ENCODE data around the gene NMT1. TPM values are rescaled to one million over a fixed set of nuclear protein-coding genes. Genes with fewer than 3 reads are reported as not detected.

Gene NMT1
- total RNA-seq, 1 donor from 2014 or later, result 81.9 TPM

DNA sequence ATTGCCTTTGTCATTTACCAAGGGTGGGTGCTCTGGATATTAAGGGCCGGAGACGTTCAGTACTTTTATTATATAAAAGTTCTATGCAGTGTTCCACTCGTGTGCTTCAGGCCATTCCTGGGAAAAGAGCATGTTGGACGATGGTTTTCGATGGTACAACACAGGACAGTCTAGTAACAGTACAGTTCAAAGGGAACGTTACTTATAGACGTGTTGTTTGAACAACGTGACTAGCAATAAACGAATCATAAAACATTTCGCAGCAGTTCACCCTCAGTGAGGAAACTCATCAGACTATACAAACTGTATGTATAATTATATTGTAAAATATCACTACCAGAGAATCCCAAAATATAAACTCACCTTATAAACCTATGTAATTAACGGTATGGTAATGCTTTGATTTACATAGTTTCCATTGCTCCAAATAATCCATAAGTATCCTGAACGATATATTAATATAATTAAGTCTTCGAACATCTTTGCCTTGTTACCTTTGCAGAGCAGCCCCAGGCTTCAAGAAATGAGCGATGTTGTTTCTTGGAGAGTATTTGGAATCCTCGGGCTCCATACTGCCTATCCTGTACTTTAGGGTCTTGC is 589 bp downstream of the NMT1 start:
- H3K4me3 ChIP-seq (ENCODE audit: low read depth, low read length), result peak overlapping the region; percentile 89
- TF ChIP-seq, protein P1, sequence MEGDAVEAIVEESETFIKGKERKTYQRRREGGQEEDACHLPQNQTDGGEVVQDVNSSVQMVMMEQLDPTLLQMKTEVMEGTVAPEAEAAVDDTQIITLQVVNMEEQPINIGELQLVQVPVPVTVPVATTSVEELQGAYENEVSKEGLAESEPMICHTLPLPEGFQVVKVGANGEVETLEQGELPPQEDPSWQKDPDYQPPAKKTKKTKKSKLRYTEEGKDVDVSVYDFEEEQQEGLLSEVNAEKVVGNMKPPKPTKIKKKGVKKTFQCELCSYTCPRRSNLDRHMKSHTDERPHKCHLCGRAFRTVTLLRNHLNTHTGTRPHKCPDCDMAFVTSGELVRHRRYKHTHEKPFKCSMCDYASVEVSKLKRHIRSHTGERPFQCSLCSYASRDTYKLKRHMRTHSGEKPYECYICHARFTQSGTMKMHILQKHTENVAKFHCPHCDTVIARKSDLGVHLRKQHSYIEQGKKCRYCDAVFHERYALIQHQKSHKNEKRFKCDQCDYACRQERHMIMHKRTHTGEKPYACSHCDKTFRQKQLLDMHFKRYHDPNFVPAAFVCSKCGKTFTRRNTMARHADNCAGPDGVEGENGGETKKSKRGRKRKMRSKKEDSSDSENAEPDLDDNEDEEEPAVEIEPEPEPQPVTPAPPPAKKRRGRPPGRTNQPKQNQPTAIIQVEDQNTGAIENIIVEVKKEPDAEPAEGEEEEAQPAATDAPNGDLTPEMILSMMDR (conservative IDR thresholded peaks at IDR 0.05; ENCODE audit: low read depth, low read length), result no peak
- DNase-seq (ENCODE audit: low read depth), result no peak

GRCh38 chr17:45063198-45063597 is 2.1 kb downstream of the NMT1 start:
- H3K4me3 ChIP-seq (ENCODE audit: low read depth, low read length), result peak overlapping the region; percentile 33
- DNase-seq (ENCODE audit: low read depth), result no peak
- TF ChIP-seq, protein P1 (conservative IDR thresholded peaks at IDR 0.05; ENCODE audit: low read depth, low read length), result no peak

- no peak overlapping the region for H3K4me3 ChIP-seq (ENCODE audit: low read depth, low read length)
- TF ChIP-seq, protein P1 (conservative IDR thresholded peaks at IDR 0.05; ENCODE audit: low read depth, low read length), result no peak
- DNase-seq (ENCODE audit: low read depth), result no peak
Observed at GRCh38 chr17:45067637-45068036, 6.5 kb downstream of the NMT1 start.

DNA sequence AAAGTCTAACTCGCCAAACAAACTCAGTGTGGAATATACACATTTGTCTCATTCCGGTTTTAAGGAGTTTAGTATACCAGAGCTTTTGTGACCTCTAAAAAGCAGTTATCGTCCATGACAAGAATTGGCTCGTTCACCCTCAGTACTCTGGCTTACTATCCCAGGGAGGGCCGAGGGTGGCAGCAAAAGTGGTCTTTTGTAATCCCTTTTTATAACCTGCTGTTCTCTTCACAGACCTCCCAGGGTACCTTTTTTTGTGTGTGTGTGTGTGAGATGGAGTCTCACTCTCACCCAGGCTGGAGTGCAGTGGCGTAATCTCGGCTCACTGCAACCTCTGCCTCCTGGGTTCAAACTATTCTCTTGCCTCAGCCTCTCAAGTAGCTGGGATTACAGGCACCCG is 8.9 kb downstream of the NMT1 start:
- no peak for DNase-seq (ENCODE audit: low read depth)
- TF ChIP-seq, protein P1 (conservative IDR thresholded peaks at IDR 0.05; ENCODE audit: low read depth, low read length), result no peak
- no peak overlapping the region for H3K4me3 ChIP-seq (ENCODE audit: low read depth, low read length)

- TF ChIP-seq, protein P1 (conservative IDR thresholded peaks at IDR 0.05; ENCODE audit: low read depth, low read length), result no peak
- DNase-seq (ENCODE audit: low read depth), result no peak
- no peak overlapping the region for H3K4me3 ChIP-seq (ENCODE audit: low read depth, low read length)
Observed at GRCh38 chr17:45070809-45071208, 9.7 kb downstream of the NMT1 start.

DNA sequence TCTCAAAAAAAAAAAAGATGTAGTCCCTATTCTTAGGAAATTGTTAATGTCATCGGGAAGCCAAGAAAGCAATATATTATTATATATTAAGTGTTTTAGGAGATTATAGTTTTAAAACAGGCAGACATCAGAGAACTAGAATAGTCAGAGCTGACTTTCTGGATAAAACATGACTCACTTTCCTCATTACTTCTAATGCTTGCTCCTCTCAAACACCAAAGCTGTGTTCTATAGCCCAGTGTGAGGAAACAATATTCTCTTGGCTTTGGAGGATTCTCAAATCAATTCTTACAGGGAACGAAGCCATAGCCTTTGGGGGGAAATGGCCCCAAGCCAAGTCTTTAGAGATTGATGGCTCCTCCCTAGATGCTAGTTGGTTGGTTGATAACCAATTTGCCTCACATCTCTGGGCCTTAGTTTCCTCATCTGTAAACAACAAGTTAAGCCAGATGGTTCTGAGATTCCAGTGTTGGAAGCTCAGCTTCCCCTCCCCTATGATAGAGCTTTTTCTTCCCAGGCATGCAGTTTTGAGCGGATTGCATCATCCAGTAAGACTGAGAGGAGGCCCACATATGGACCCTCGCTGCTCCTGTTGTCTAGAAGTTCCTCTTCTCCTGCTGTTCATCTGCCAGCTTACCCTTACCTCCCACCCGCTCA is 12.4 kb downstream of the NMT1 start:
- TF ChIP-seq, protein P1 (conservative IDR thresholded peaks at IDR 0.05; ENCODE audit: low read depth, low read length), result no peak
- DNase-seq (ENCODE audit: low read depth), result no peak
- no peak overlapping the region for H3K4me3 ChIP-seq (ENCODE audit: low read depth, low read length)

GRCh38 chr17:45077643-45078042 is 16.5 kb downstream of the NMT1 start:
- no peak for DNase-seq (ENCODE audit: low read depth)
- TF ChIP-seq, protein P1 (conservative IDR thresholded peaks at IDR 0.05; ENCODE audit: low read depth, low read length), result no peak
- H3K4me3 ChIP-seq (ENCODE audit: low read depth, low read length), result no peak overlapping the region

All from epithelial cell of proximal tubule (primary cell).